Astrocyte (in vitro differentiated cells and primary cell): ENCODE measurements around the gene ACTL6B. TPM values are rescaled to one million over a fixed set of nuclear protein-coding genes. Genes with fewer than 3 reads are reported as not detected.

Experiments
- DNase-seq: peaks from one replicate; pipeline ENCODE4 v3.0.0-alpha.2; 2010; ENCODE audit warnings: low read depth
- FAIRE-seq: peaks from 2 replicates; lab custom pipeline; 2011; peaks lifted over from hg19 to GRCh38; lab: Jason Lieb, UNC
- H2AFZ ChIP-seq: 2 replicates; pipeline ENCODE4 v1.6.0; 2012; ENCODE audit warnings: low read depth, low read length, inconsistent platforms
- H3K27ac ChIP-seq: 2 replicates; pipeline ENCODE4 v1.5.1; 2011; ENCODE audit warnings: low read depth, low read length, inconsistent platforms
- H3K27me3 ChIP-seq: 2 replicates; pipeline ENCODE4 v1.6.0; 2011; ENCODE audit warnings: low read length, inconsistent platforms; ENCODE audit not compliant: insufficient read depth
- H3K36me3 ChIP-seq: 2 replicates; pipeline ENCODE4 v1.5.1; 2011; ENCODE audit warnings: low read length, inconsistent platforms; ENCODE audit not compliant: insufficient read depth
- H3K4me1 ChIP-seq: 2 replicates; pipeline ENCODE4 v1.5.1; 2011; ENCODE audit warnings: low read length, inconsistent platforms; ENCODE audit not compliant: insufficient read depth
- H3K4me2 ChIP-seq: 2 replicates; pipeline ENCODE4 v1.6.0; 2012; ENCODE audit warnings: low read length, inconsistent platforms
- H3K4me3 ChIP-seq: 2 replicates; pipeline ENCODE4 v1.5.1; 2011; ENCODE audit warnings: low read depth, mild to moderate bottlenecking, low read length, inconsistent platforms; ENCODE audit not compliant: insufficient read depth
- H3K79me2 ChIP-seq: 2 replicates; pipeline ENCODE4 v1.6.0; 2012; ENCODE audit warnings: mild to moderate bottlenecking, low read length, inconsistent platforms; ENCODE audit not compliant: insufficient read depth
- H3K9ac ChIP-seq: 2 replicates; pipeline ENCODE4 v1.6.0; 2012; ENCODE audit warnings: mild to moderate bottlenecking, low read length, inconsistent platforms
- H3K9me3 ChIP-seq: 2 replicates; pipeline ENCODE4 v1.5.1; 2012; ENCODE audit warnings: low read depth, mild to moderate bottlenecking, low read length, inconsistent platforms; ENCODE audit not compliant: insufficient read depth
- H4K20me1 ChIP-seq: 2 replicates; pipeline ENCODE4 v1.6.0; 2012; ENCODE audit warnings: low read length, inconsistent platforms; ENCODE audit not compliant: insufficient read depth
- H3K27ac Mint-ChIP-seq: one replicate; pipeline ENCODE4 v1.8.0; 2021; ENCODE audit warnings: mild to moderate bottlenecking, mixed read lengths; ENCODE audit not compliant: unreplicated experiment
- H3K27me3 Mint-ChIP-seq: one replicate; pipeline ENCODE4 v1.8.0; 2021; ENCODE audit warnings: low read depth, mixed read lengths; ENCODE audit not compliant: unreplicated experiment
- H3K36me3 Mint-ChIP-seq: one replicate; pipeline ENCODE4 v1.8.0; 2021; ENCODE audit warnings: low read depth, mixed read lengths; ENCODE audit not compliant: unreplicated experiment
- H3K4me1 Mint-ChIP-seq: one replicate; pipeline ENCODE4 v1.8.0; 2021; ENCODE audit warnings: low read depth, mixed read lengths; ENCODE audit not compliant: unreplicated experiment
- H3K4me3 Mint-ChIP-seq: one replicate; pipeline ENCODE4 v1.8.0; 2021; ENCODE audit warnings: mild to moderate bottlenecking, moderate library complexity, mixed read lengths; ENCODE audit not compliant: unreplicated experiment
- H3K9me3 Mint-ChIP-seq: one replicate; pipeline ENCODE4 v1.8.0; 2021; ENCODE audit warnings: mild to moderate bottlenecking, mixed read lengths; ENCODE audit not compliant: unreplicated experiment
- CTCF ChIP-seq: IDR thresholded peaks from 2 replicates; pipeline ENCODE4 v1.5.1; 2011; ENCODE audit warnings: low read depth, mild to moderate bottlenecking, inconsistent platforms, low read length, moderate library complexity; ENCODE audit not compliant: insufficient read depth
- EZH2 ChIP-seq: IDR thresholded peaks from 2 replicates; pipeline ENCODE4 v1.6.1; 2012; ENCODE audit warnings: mild to moderate bottlenecking, low read length, inconsistent platforms; ENCODE audit not compliant: insufficient read depth
- total RNA-seq: library from RNA; stranded (reverse); gene quantifications from 2 replicates; pipeline ENCODE4 v1.2.1, GENCODE V29; 2021

Gene ACTL6B
- total RNA-seq, 1 donor from 2014 or later = not detected

DNA sequence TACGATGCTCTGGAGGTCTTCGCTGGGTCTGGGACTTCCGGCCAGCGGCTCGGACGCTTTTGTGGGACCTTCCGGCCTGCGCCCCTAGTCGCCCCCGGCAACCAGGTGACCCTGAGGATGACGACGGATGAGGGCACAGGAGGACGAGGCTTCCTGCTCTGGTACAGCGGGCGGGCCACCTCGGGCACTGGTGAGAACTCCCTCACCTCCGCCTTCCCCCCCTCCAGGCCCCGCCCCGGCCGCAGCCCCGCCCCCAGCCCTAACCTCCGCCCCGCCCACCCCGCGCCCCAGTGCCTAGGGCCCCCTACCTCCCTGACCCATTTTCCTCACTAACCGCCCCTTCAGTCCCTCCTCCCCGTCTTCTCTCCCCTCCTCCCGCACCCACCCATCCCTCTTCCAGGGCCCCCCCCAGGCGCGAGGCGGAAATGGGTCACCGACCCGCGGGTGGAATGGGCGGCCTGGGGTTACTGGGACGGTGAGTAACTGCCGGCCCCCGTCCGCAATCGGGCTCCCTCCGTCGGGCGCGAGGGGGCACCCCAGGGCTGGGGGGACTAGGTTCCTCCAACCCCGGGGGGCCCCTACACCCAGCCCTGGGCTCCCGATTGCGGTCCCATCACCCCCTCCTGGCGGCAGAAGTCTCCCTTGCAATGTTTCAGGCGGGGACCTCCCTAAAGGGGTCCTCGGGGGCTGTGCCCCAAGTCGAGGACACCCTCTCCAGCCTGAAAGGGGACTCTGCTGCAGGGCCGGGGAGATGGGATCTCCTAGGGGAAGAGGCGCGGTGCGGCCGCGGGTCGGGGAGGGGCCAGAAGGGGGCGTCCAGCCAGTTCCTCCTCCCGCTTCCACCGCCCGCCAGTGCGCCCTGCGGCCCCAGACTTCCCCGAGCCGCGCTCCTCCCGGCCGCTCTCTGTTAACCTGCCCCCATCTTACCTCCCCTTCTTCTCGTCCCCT is 51.9 kb downstream of the ACTL6B start:
- Histone ChIP-seq H2AFZ (peak overlapping the region; percentile 77), H3K79me2 (peaks cover 6% of the 10 kb centered on the region), H3K4me1 (peaks cover 36% of the 10 kb centered on the region), H3K9ac (peak overlapping the region; percentile 81), H3K4me2 (peak overlapping the region; percentile 97), H3K36me3 (peaks cover 4% of the 10 kb centered on the region), H3K9me3 (no peaks in the 10 kb centered on the region), H4K20me1 (peaks cover 9% of the 10 kb centered on the region), H3K27ac (peak overlapping the region; percentile 62), H3K27me3 (no peaks in the 10 kb centered on the region), H3K4me3 (peak overlapping the region; percentile 64)
- Mint-ChIP-seq H3K9me3 (no peaks in the 10 kb centered on the region), H3K27me3 (peaks cover 9% of the 10 kb centered on the region), H3K4me1 (peaks cover 4% of the 10 kb centered on the region), H3K4me3 (peak overlapping the region; percentile 86), H3K36me3 (peaks cover 6% of the 10 kb centered on the region), H3K27ac (peak overlapping the region; percentile 34)
- FAIRE-seq = no peak
- DNase-seq = no peak
- TF ChIP-seq EZH2 = no peak
- no peak for TF ChIP-seq CTCF

GRCh38 chr7:100603726-100604027 is 52.6 kb downstream of the ACTL6B start:
- H3K4me1 Mint-ChIP-seq = peaks cover 4% of the 10 kb centered on the region
- H3K4me3 Mint-ChIP-seq = peak overlapping the region; percentile 80
- Histone ChIP-seq H3K9ac (peak overlapping the region; percentile 81), H3K36me3 (peaks cover 4% of the 10 kb centered on the region), H3K9me3 (no peaks in the 10 kb centered on the region), H3K4me3 (peak overlapping the region; percentile 64), H3K79me2 (peaks cover 6% of the 10 kb centered on the region), H3K4me2 (peak overlapping the region; percentile 97), H3K4me1 (peaks cover 36% of the 10 kb centered on the region), H3K27ac (peak overlapping the region; percentile 62), H4K20me1 (peaks cover 9% of the 10 kb centered on the region), H3K27me3 (no peaks in the 10 kb centered on the region), H2AFZ (peak overlapping the region; percentile 77)
- TF ChIP-seq EZH2 = no peak
- no peak for TF ChIP-seq CTCF
- no peak for FAIRE-seq
- H3K9me3 Mint-ChIP-seq = no peaks in the 10 kb centered on the region
- DNase-seq = no peak
- H3K27ac Mint-ChIP-seq = peak overlapping the region; percentile 34
- peaks cover 6% of the 10 kb centered on the region for H3K36me3 Mint-ChIP-seq
- H3K27me3 Mint-ChIP-seq = peaks cover 9% of the 10 kb centered on the region
